Suprapubic skin (tissue), 3 donors: ENCODE data around the gene TRIM47.
A peak's percentile ranks its signal among the peaks of the same experiment; 100 is the strongest.

Experiments
- CTCF ChIP-seq, 2 donors: fragments of 200-600 bp in 1 of 2; fragments of 450-650 bp in 1 of 2; sonication (generic) in 1 of 2; IDR thresholded peaks; one replicate each; pipeline ENCODE4 v1.5.1; 2016 to 2019; ENCODE audit warnings: antibody characterized with exemption in 2 of 2, mild to moderate bottlenecking in 1 of 2, moderate library complexity in 1 of 2
- POLR2A ChIP-seq, 2 donors: fragments of 450-650 bp; IDR thresholded peaks; one replicate each; pipeline ENCODE4 v1.6.1; 2017; ENCODE audit warnings: antibody characterized with exemption in 2 of 2, mild to moderate bottlenecking in 2 of 2, moderate library complexity in 2 of 2

GRCh38 chr17:75854881-75855309 is 23.5 kb downstream of the TRIM47 start:
- TF ChIP-seq POLR2A (IDR thresholded peaks at IDR 0.05) (no peak), CTCF (IDR thresholded peaks at IDR 0.05) (peak; percentile 20 to 23)
